IPS-NIHi7 (cell line): ENCODE data around the gene VSTM4.

Experiments
- DNase-seq: peaks from one replicate; pipeline ENCODE4 v3.0.0; 2012; ENCODE audit warnings: mixed read lengths; ENCODE audit errors: extremely low spot score

The VSTM4 gene

GRCh38 chr10:49141541-49142332 is 26.4 kb upstream of the VSTM4 start:
- DNase-seq, result no peak

DNA sequence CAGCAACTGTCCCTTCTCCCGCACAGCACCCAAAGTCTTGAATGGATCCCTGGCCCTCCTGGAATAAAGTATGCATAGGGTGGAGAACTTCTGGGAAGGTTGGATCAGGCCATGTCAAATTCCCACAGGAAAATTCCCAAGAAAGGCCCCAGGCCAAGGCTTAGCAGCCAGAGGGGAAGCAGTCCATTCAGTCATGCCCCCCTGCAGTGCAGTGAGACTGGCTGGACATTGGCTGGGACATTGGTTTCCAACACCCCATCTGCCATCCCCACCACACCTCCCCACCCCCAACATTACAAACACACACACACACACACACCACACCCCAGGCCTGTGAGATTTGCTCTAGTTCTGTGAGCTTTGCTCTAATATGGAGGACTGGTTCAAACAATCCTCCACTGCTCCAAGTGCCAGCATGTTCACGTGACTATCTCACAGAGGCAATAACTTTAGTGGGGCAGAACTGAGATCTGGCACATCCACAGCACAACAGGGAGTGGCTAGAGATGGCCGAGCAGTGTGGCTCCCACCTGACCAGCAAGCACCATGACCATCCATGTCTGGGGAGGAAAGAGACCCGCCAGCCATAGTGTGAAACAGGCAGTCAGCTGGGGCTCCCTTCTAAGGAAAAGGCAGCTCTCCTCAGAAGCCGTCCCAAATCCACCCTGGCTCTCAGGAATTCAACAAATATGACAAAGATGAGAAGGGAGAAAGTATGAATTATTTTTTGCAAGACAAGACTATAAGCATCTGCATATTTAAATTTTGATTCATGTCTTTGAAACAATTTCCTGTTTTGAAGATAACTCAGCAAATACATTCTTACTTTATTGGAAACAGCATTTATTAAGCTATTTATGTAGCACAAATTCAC is 25.2 kb upstream of the VSTM4 start:
- DNase-seq, result no peak

- no peak for DNase-seq
Measured at GRCh38 chr10:49139846-49140195, 24.5 kb upstream of the VSTM4 start.

DNA sequence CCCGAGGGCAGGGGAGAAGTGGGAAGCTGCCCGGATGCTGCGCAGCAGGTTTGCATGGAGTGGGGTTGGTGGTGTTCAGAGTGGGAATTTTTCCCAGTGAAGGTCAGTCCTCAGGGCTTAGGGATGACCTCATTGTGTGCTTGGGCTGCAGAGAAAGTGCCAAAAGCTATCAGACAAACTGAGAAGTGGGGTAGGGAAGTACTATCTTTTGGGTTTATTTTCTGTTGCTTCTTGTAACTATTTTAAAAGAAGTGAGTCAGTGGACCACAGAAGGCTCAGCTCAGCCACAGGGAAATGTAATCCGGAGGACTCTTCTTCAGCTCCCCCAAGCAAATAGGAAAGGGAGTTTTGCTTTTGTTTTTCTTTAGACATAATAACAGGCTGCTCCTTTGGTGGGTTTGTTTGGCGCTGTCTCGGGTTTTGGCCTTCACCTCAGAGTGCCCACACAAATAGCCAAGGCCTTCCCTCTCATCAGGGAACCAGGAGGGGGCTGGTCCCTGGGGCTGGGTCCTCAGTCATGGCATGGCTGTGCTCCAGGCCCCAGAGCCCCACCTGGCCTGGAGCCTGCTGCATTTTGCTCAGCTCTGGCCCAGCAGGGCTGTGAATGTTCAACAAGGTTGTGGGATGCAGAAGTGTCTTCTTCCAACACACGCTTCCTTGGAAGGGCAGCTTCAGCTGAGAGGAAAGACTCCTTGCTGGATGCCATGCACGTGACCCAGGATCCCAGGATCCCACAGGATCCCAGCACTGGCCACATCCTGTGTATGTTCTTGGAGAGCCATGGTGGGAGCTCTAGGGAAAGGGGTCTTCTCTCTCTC is 23.9 kb upstream of the VSTM4 start:
- no peak for DNase-seq

- DNase-seq, result no peak
Measured at GRCh38 chr10:49138361-49138891, 23.1 kb upstream of the VSTM4 start.

- no peak for DNase-seq
Measured at GRCh38 chr10:49136525-49136924, 21.2 kb upstream of the VSTM4 start.

- DNase-seq, result no peak
Measured at GRCh38 chr10:49135575-49136313, 20.4 kb upstream of the VSTM4 start.

DNA sequence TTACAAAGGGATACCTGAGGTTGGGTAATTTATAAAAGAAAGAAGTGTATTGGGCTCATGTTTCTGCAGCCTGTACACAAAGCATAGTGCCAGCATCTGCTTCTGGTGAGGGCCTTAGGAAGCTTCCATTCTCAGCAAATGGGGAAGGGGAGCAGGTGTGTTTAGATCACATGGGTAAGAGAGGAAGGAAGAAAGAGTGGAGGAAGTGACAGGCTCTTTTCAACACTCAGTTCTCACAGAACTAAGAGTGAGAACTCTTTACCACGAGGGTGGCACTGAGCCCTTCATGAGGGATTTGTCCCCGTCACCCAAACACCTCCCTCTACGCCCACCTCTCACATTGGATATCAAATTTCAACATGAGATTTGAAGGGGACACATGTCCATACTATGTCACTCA is 19.0 kb upstream of the VSTM4 start:
- DNase-seq, result no peak

- DNase-seq, result no peak
Measured at GRCh38 chr10:49133706-49134248, 18.5 kb upstream of the VSTM4 start, which contains the start of gene FAM170B. TSS of gene FAM170B (minus strand) at chr10:49134021. CDS start at chr10:49133918, 103 bp downstream.

GRCh38 chr10:49132362-49132737 is 17.0 kb upstream of the VSTM4 start:
- no peak for DNase-seq

DNA sequence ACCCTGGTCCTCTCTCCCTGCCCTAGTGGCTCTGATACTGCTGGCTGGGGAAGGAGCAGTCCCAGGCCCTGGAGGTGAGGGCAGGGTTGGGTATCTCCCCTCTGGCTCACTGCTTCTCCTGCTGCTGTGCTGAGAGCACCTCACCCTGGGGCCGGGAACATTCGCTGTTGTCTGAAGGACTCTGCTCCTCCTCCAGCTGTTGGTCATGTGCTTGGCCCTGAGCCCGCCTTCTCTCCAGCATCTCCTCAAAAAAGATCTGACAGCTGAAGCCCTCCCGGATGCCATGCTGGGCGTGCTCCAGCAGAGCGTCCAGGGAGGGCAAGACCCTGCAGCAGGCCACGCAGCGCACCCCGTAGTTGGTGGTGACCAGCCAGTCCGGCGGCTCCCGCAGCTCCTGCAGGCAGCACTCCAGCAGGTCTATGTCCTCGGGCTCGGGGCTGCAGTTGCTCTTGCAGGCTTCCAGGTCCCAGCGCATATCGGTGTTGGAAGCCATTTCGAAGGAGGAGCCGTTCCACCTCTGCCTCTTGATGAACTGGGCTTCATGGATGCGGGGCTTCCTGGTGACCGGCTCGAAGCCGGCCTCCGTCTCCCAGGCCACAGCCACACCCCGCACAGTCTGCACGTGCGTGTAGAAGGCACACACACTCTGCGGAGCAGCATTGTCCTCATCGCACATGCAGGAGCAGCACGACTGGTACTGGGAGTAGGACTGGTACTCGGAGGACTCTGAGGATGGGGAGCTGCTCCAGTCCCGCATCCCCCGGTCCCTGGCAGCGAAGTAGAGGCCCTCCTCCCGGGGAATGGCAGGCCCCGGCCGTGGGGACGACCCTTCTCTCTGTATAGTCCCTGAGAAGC is 16.4 kb upstream of the VSTM4 start:
- DNase-seq, result no peak

- no peak for DNase-seq
Measured at GRCh38 chr10:49129376-49129775, 14.1 kb upstream of the VSTM4 start.

- no peak for DNase-seq
Measured at GRCh38 chr10:49128854-49129253, 13.5 kb upstream of the VSTM4 start.

- no peak for DNase-seq
Measured at GRCh38 chr10:49123981-49124950, 8.9 kb upstream of the VSTM4 start.

- DNase-seq, result no peak
Measured at GRCh38 chr10:49120911-49121310, 5.6 kb upstream of the VSTM4 start.

DNA sequence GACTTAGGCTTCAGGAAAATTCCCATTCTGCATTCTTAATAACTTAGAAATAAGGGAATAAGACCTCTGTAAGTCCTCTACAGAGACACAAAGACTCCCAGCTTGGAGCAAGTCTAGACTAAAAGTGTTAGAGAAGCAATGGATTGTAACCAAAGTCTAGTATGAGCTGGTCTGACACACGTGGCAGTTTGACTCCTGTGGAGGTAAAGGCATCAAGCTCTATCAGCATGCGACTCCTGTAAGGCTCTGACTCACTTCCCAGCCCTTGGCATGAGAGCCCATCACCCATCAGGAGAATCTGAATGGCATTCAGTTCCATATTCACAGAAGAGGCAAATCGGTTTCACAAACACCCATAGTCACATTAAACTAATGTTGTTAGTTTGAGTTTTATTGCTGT is 4.4 kb upstream of the VSTM4 start:
- no peak for DNase-seq

DNA sequence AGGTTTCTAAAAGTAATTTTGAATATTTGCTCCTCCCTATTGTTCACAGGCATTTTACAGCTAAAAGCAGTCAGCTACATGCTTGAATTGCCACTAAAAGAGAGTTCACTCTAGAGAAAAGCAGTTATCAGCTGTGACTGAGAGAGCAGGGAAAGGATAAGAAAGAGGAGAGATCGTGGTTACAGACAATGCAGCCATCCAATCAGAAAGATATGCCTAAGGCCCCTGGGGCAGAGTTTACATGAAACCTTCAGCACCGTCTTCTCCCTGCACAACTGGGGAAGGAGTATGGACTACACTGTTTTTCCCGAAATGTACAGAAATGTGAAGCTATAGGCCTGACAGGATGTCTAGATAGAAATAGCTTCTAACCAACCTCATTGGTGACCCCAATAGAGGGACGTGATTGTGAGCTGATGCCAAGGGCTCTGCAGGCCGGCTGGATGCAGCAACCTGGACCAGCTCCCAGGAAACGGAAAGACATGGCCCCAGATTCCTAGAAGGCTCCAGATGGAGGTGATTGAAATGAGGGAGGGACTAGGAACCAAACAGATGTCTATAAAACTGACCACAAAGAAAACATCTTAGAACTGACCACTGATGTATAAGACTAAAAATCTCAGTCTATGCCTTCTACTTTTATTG is 3.2 kb upstream of the VSTM4 start:
- DNase-seq, result no peak

DNA sequence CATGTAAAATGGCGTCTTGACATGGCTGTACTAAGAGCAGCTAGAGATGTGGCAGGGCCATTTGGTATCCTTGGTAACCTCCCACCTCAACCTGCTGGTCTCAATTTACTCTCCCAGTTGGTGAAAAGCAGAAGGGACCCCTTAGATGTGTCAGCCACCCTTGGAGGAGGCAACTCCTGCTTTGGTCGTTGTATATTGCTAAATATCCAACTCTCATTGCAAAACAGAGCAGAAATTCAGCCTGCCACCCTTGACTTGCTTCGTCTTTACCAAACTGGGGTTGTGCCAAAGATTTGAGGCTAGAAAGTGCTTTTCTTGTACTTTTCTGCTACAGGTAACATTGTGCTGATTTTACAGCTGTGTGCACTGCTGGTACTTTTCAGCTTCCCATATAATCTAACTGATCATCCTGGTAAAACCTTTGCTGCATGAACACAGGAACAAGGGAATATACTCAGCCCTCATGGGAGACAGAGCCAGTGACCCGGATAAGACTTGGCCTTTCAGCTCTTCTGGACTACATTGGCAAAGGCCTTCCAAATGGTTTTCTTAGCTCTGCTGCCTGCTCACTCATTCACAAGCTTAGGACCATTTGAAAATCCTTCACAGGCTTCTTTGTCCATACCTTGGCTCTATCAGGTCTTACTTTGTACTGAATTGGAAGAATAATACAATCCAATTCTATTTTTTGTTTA is 2.2 kb upstream of the VSTM4 start:
- no peak for DNase-seq
